ENCODE measurements around the gene MEIKIN.

The MEIKIN gene

DNA sequence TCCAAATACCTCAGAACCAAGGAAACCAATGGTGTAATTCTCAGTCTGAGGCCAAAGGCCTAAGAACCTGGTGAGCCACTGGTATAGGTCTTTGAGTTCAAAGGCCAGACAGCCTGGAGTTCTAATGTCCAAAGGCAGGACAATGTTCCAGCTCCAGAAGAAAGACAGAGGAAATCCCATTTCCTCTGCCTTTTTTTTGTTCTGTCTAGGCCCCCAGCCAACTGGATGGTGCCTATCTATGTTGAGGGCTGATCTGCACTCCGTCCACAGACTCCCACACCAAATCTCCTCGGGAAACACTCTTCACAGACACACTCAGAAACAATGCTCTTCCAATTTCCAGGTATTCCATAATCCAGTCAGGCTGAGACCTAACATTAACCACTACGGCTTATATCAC, 178.8 kb downstream of the MEIKIN start:
- DNase-seq: no peak

DNA sequence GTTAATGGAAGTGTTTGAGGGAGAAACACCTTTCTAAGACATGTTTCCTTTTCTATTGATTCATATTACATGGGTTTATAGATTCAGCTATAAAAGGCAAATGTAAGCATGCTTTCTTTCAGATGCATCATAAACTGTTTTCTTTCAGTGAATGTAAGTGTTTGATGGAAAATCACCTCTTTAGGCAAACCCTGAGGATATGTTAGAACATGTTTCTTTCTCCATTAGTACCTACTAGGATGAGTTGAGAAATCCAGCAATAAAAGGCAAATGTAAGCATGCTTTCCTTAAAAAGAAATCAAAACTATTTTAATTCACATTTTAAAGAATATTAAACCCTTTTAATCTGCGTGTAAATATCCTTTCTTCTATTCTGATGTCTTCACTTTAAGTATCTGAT, 180.2 kb downstream of the MEIKIN start:
- no peak for DNase-seq

DNA sequence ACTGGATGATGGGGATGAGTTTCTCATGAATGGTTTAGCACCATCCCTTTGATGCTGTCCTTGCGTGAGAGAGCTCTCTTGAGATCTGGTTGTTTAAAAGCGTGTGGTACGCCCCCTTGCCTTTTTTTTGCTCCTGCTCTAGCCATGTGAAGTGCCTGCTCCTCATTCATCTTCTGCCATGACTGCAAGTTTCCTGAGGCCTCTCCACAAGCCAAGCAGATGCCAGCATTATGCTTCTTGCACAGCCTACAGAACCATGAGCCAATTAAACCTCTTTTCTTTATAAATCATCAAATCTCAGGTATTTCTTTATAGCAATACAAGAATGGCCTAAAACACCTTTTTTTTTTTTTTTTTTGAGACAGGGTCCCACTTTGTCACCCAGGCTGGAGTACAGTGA, 181.5 kb downstream of the MEIKIN start:
- no peak for DNase-seq

DNA sequence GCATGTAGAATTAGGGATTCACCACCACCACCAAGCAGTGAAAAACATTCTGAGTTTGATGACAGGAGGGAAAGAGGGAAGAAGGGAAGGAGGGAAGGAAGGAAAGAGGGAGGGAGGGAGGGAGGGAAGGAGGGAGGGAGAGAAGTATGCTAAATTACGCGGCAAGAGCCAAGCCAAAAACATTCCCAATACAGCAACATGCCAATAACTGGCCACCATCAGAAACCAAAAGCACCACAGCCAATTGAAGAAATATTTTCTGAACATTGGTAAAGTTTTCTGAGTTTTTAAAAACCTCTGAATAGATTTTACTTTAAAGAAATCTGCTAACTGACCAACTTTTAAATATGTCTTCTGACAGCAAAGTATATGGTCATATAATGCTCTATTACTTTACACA, 184.7 kb downstream of the MEIKIN start:
- no peak for DNase-seq

DNA sequence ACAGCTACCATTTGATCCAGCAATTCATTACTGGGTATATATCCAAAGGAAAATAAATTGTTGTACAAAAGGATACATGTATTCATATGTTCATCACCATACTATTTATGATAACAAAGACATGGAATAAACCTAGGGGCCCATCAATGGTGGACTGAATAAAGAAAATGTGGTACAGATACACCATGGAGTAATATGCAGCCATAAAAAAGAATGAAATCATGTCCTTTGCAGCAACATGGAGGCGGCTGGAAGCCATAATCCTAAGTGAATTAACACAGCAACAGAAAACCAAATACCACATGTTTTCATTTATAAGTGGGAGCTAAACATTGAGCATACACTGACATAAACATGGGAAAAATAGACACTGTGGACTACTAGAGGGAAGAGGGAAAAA, 185.8 kb downstream of the MEIKIN start:
- DNase-seq: no peak

DNA sequence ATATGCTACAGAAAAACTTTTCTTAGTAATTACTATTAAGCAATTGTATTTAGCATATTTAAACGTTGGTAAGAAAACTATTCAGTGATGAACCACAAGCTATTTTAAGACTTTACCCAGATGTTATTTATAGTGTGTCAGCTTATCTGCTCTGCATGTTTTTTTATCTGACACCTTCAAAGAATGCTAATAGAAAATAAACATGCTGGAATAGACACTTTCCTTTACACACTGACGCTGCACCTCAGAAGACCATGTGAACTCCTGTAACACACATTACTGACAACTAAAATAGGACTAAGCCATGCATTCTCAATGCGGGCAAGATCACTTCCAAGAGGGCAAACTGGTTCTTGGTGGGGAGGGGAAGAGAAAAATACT, 187.0 kb downstream of the MEIKIN start:
- DNase-seq: no peak

DNA sequence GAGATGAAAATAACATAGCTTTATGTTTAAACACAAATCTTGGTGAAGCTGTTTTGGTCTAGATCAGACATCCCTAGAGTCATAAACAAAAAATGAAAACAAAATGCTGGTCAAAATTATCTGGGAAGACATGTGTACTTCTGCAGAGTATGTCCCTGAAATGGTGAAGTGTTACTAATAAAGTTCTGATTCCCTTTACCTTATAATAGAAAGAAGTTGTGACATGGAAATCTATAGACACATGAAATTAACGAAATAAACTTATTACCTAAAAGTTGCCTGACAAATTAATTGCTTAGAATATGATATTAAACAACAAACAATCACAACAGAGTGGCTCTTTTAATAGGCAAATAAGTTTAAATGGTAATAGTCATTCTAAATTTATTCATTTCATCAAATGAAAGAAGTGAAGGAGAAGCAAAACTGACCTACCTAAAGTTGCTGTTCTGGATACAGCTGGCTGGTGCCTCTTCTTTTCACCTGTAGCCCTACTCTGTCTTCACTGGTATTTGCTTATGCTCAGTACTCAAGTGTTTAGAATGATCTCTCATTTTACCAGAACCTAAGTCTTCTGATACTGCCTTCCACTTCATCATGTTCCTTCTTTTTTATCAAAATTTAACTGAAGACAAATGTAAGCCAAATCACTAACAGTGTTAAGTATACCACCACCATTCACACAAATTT, 187.5 kb downstream of the MEIKIN start:
- no peak for DNase-seq

Measured in NCI-H446 treated with DMSO at 0.1 percent for 48 hours (cell line).